Osteocyte (in vitro differentiated cells): ENCODE measurements around the gene RARB. TPM values are rescaled to one million over a fixed set of nuclear protein-coding genes. Genes with fewer than 3 reads are reported as not detected.

ENCODE experiments used
- DNase-seq: peaks from one replicate; pipeline ENCODE4 v3.0.0; 2021; ENCODE audit warnings: mixed read lengths; ENCODE audit not compliant: unreplicated experiment; ENCODE audit errors: extremely low spot score
- H3K27ac Mint-ChIP-seq: one replicate; pipeline ENCODE4 v1.8.0; 2021; ENCODE audit warnings: mild to moderate bottlenecking, mixed read lengths; ENCODE audit not compliant: unreplicated experiment
- H3K27me3 Mint-ChIP-seq: one replicate; pipeline ENCODE4 v1.8.0; 2021; ENCODE audit warnings: mixed read lengths; ENCODE audit not compliant: unreplicated experiment
- H3K36me3 Mint-ChIP-seq: one replicate; pipeline ENCODE4 v1.8.0; 2021; ENCODE audit warnings: mixed read lengths; ENCODE audit not compliant: unreplicated experiment
- H3K4me1 Mint-ChIP-seq: one replicate; pipeline ENCODE4 v1.8.0; 2021; ENCODE audit warnings: mixed read lengths; ENCODE audit not compliant: unreplicated experiment
- H3K4me3 Mint-ChIP-seq: one replicate; pipeline ENCODE4 v1.8.0; 2021; ENCODE audit warnings: mild to moderate bottlenecking, moderate library complexity, mixed read lengths; ENCODE audit not compliant: unreplicated experiment
- H3K9me3 Mint-ChIP-seq: one replicate; pipeline ENCODE4 v1.8.0; 2021; ENCODE audit warnings: mixed read lengths; ENCODE audit not compliant: unreplicated experiment
- total RNA-seq: library from RNA; stranded (reverse); gene quantifications from 2 replicates; pipeline ENCODE4 v1.2.1, GENCODE V29; 2021
- TF ChIP-seq, protein P1 (sequence below): fragments of 200-600 bp; sonication (generic); IDR thresholded peaks from 2 replicates; pipeline ENCODE4 v1.5.0; 2021; ENCODE audit warnings: antibody characterized with exemption, mild to moderate bottlenecking, moderate library complexity

The RARB gene
- total RNA-seq, 1 donor from 2014 or later: 4.8 TPM

DNA sequence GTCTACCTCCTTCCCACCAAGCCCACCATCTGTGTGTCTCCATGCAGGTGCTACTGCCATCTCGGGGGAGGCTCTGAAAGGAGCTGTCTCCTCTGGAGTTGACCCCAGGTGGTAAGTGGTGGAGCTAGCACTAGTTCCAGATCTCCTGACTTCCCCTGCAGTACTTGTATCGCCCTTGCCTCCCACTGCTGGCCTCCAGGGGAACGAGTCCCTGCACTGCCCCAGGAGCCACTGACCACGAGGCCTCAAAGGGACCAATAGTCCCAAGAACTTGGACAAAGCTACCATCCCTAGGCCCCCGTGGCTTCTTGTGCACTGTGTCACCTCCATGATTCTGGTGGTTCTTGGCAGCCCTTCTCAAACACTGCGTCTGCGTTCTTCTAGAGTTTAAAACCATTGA lies 137.7 kb downstream of the RARB start:
- TF ChIP-seq, protein P1, sequence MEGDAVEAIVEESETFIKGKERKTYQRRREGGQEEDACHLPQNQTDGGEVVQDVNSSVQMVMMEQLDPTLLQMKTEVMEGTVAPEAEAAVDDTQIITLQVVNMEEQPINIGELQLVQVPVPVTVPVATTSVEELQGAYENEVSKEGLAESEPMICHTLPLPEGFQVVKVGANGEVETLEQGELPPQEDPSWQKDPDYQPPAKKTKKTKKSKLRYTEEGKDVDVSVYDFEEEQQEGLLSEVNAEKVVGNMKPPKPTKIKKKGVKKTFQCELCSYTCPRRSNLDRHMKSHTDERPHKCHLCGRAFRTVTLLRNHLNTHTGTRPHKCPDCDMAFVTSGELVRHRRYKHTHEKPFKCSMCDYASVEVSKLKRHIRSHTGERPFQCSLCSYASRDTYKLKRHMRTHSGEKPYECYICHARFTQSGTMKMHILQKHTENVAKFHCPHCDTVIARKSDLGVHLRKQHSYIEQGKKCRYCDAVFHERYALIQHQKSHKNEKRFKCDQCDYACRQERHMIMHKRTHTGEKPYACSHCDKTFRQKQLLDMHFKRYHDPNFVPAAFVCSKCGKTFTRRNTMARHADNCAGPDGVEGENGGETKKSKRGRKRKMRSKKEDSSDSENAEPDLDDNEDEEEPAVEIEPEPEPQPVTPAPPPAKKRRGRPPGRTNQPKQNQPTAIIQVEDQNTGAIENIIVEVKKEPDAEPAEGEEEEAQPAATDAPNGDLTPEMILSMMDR: no peak
- H3K9me3 Mint-ChIP-seq: no peaks in the 10 kb centered on the region
- peaks cover 25% of the 10 kb centered on the region for H3K4me1 Mint-ChIP-seq
- no peak overlapping the region for H3K27ac Mint-ChIP-seq
- H3K4me3 Mint-ChIP-seq: no peak overlapping the region
- DNase-seq: no peak
- no peaks in the 10 kb centered on the region for H3K36me3 Mint-ChIP-seq
- H3K27me3 Mint-ChIP-seq: no peaks in the 10 kb centered on the region

DNA sequence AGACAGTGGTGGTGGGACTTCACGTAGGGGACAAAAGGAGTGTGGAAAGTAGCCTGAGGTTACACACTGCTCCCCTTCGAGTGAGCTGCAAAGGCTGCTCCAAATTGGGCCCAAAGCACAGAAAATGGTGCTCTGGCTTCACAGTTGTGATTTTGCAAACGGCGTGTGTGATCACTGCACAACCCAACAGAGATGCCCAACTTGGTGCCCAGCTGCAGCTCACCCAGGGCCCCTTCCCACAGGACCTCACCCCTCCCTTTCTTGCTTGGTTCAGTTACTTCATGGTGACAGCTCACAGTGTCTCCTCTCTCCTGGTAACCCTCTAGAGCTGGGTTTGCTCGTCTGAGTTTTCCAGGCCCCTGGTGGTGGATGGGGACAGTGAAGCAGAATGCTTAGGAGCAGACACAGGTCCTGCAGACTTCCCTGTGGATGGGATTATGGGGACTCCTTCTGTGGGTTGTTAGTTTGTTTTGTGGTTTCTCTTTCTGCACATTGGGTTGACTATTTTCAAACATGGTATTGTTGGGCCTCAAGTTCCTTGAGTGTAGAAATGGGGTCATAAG lies 138.4 kb downstream of the RARB start:
- Mint-ChIP-seq H3K4me1 (peaks cover 29% of the 10 kb centered on the region), H3K4me3 (no peak overlapping the region), H3K36me3 (no peaks in the 10 kb centered on the region), H3K27me3 (no peaks in the 10 kb centered on the region), H3K9me3 (no peaks in the 10 kb centered on the region), H3K27ac (no peak overlapping the region)
- no peak for DNase-seq
- TF ChIP-seq, protein P1: peak; percentile 6

DNA sequence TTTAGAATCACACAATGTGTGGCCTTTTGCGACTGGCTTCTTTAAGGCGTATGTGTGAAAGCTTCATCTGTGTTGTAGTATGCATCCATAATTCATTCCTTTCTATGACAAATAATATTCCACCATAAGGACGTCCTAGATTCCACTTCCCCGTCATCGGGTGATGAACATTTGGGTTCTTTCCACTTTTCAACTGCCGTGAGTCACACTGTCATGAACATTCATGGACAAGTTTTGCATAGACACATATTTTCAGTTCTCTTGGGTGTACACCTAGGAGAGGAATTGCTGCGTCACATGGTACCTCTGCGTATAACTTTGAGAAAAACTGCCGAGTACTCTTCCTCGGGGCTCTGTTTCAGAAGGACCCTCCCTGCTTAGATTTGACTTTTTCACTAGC lies 139.3 kb downstream of the RARB start:
- Mint-ChIP-seq H3K27me3 (no peaks in the 10 kb centered on the region), H3K9me3 (no peaks in the 10 kb centered on the region), H3K4me1 (peaks cover 33% of the 10 kb centered on the region), H3K36me3 (no peaks in the 10 kb centered on the region), H3K4me3 (no peak overlapping the region), H3K27ac (no peak overlapping the region)
- no peak for DNase-seq
- TF ChIP-seq, protein P1: no peak

DNA sequence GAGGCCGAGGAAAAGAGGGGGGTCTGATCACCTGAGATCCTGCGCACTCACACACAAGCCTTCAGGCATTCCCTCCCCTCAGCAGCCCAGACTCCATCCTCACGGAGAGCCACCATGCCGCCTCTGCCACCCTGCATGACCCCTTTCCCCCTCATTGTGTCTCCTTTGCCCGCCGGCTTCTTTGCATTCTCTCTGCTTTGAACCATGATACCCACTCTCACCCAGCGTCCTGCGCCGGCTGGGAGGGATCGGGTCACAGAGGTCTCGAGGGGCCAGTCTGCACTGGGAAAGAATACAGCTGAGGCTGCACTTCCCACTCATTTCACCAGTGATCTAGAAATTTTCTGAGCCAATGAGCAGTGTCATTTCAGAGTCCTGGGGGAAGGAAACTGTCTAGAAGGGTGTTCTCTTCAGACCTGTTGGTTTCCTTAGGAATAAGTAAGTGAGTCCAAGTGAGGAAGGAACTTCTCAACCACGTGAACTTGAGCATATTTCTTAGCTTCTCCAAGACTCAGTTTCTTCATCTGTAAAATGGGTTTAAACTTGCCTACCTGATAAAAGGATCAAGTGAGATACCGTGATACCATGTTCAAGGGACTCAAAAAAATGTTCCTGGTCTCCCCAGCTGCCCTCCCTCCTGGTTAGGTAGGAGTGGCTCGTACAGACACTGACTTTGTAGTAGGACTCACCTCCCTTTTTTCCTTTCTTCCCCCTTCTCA lies 139.9 kb downstream of the RARB start:
- Mint-ChIP-seq H3K27ac (peak overlapping the region; percentile 95), H3K36me3 (no peaks in the 10 kb centered on the region), H3K27me3 (no peaks in the 10 kb centered on the region), H3K9me3 (no peaks in the 10 kb centered on the region), H3K4me3 (no peak overlapping the region), H3K4me1 (peaks cover 39% of the 10 kb centered on the region)
- TF ChIP-seq, protein P1: no peak
- no peak for DNase-seq

GRCh38 chr3:25568525-25569078 lies 140.5 kb downstream of the RARB start:
- Mint-ChIP-seq H3K27ac (peak overlapping the region; percentile 95), H3K4me3 (no peak overlapping the region), H3K36me3 (no peaks in the 10 kb centered on the region), H3K4me1 (peaks cover 46% of the 10 kb centered on the region), H3K9me3 (no peaks in the 10 kb centered on the region), H3K27me3 (no peaks in the 10 kb centered on the region)
- no peak for DNase-seq
- TF ChIP-seq, protein P1: no peak
